GM12878 (cell line): ENCODE results near the gene NCLN. TPM values are rescaled to one million over a fixed set of nuclear protein-coding genes. Genes with fewer than 3 reads are reported as not detected.
"Not testable (repeated sequence)": the region's sequence is repeated elsewhere in the genome, so short reads cannot be mapped to it uniquely, and the experiment has no call there.

Experiments used
- ATAC-seq: fragments of 200-7000 bp; cut with Tn5 transposase; 3 replicates; pipeline ENCODE4 v1.9.1; 2020; ENCODE audit warnings: mild to moderate bottlenecking, moderate library complexity
- BruUV-seq: library from RNA; stranded (reverse); fragments of 400-500 nt; replicated peaks from 2 replicates; lab custom pipeline; 2021; lab: Mats Ljungman, UMichigan
- CTCF ChIA-PET: fragments of 300-600 bp; sonication (Branson Sonifier 250); formaldehyde crosslinking; extraction: SDS; loops from one replicate; lab custom pipeline; 2021; ENCODE audit warnings: inconsistent platforms; lab: Yijun Ruan, JAX
- POLR2A ChIA-PET: fragments of 350-600 bp; formaldehyde crosslinking; extraction: SDS; loops from one replicate; lab custom pipeline; 2021; ENCODE audit warnings: inconsistent platforms; lab: Charles Lee
- RAD21 ChIA-PET: fragments of 300-600 bp; sonication (Branson Sonifier 250); formaldehyde crosslinking; loops from one replicate; lab custom pipeline; 2023; ENCODE audit warnings: antibody characterized with exemption; ENCODE audit not compliant: unreplicated experiment; lab: Charles Lee
- SMC1A ChIA-PET: fragments of 300-600 bp; sonication (Branson Sonifier 250); formaldehyde crosslinking; loops from one replicate; lab custom pipeline; 2023; ENCODE audit not compliant: unreplicated experiment, uncharacterized antibody; lab: Charles Lee
- DNase-seq: peaks from one replicate; pipeline ENCODE4 v3.0.0-alpha.2; 2011; ENCODE audit warnings: low read depth, low spot score
- FAIRE-seq: peaks from 3 replicates; lab custom pipeline; 2011; peaks lifted over from hg19 to GRCh38; lab: Jason Lieb, UNC
- H2AFZ ChIP-seq: 2 replicates; pipeline ENCODE4 v1.6.0; 2011; ENCODE audit warnings: low read depth, low read length, control low read depth; ENCODE audit not compliant: control insufficient read depth
- H3K27ac ChIP-seq: 2 replicates; pipeline ENCODE4 v1.5.1; 2011; ENCODE audit warnings: control low read depth; ENCODE audit not compliant: control insufficient read depth, insufficient read depth
- H3K27me3 ChIP-seq, 2 experiments: replicated peaks in 1 of 2; 2 replicates each; pipeline versions ENCODE4 v1.6.0 to v1.6.1; 2011; ENCODE audit warnings: low read length in 1 of 2; ENCODE audit not compliant: control insufficient read depth in 2 of 2, insufficient read depth in 2 of 2
- H3K36me3 ChIP-seq, 2 experiments: 2 replicates each; pipeline ENCODE4 v1.5.1; 2011; ENCODE audit warnings: low read length in 1 of 2; ENCODE audit not compliant: control insufficient read depth in 2 of 2, insufficient read depth in 2 of 2
- H3K4me1 ChIP-seq: 2 replicates; pipeline ENCODE4 v1.6.1; 2011; ENCODE audit warnings: mild to moderate bottlenecking, low read length, moderate library complexity, mixed read lengths; ENCODE audit not compliant: control insufficient read depth, insufficient read depth
- H3K4me2 ChIP-seq: 2 replicates; pipeline ENCODE4 v1.6.0; 2011; ENCODE audit warnings: control low read depth; ENCODE audit not compliant: control insufficient read depth, insufficient read depth
- H3K4me3 ChIP-seq: fragments of 200-600 bp; sonication (generic); 2 replicates; pipeline ENCODE4 v1.5.1; 2016
- H3K79me2 ChIP-seq: 2 replicates; pipeline ENCODE4 v1.6.0; 2011; ENCODE audit warnings: low read length; ENCODE audit not compliant: control insufficient read depth, insufficient read depth
- H3K9ac ChIP-seq: 2 replicates; pipeline ENCODE4 v1.8.0; 2011; ENCODE audit warnings: low read length, control low read depth, mixed read lengths; ENCODE audit not compliant: control insufficient read depth, insufficient read depth
- H3K9me3 ChIP-seq: replicated peaks from 3 replicates; pipeline ENCODE4 v1.5.1; 2011; ENCODE audit warnings: mild to moderate bottlenecking, low read length; ENCODE audit not compliant: control insufficient read depth, insufficient read depth
- H4K20me1 ChIP-seq: 2 replicates; pipeline ENCODE4 v1.6.0; 2011; ENCODE audit not compliant: control insufficient read depth, insufficient read depth
- EZH2 ChIP-seq: IDR thresholded peaks from 2 replicates; pipeline ENCODE4 v1.6.1; 2012; ENCODE audit warnings: low read depth, mild to moderate bottlenecking, control low read depth, inconsistent platforms, low read length, borderline replicate concordance; ENCODE audit not compliant: control insufficient read depth
- HDGF ChIP-seq: fragments of 450-650 bp; IDR thresholded peaks from 2 replicates; pipeline ENCODE4 v1.6.1; 2016; ENCODE audit warnings: antibody characterized with exemption
- IKZF2 ChIP-seq, 2 experiments: fragments of 450-650 bp; IDR thresholded peaks; 2 replicates each; pipeline ENCODE4 v1.6.1; 2017; ENCODE audit warnings: mild to moderate bottlenecking in 2 of 2, moderate library complexity in 2 of 2
- NFIC ChIP-seq: IDR thresholded peaks from 2 replicates; pipeline ENCODE4 v1.6.1; 2012; ENCODE audit warnings: low read depth, mild to moderate bottlenecking, inconsistent platforms, low read length, moderate library complexity
- WGBS: methylation state at CpG from one replicate; pipeline ENCODE4 v1.1.6; 2016; ENCODE audit warnings: low lambda C conversion rate; ENCODE audit not compliant: insufficient replicate concordance, insufficient coverage; ENCODE audit errors: missing lambda C conversion rate; 5-methylcytosine and 5-hydroxymethylcytosine counted together
- in situ Hi-C: fragments of 300-500 bp; cut with MboI; formaldehyde crosslinking; loops from 9 replicates; pipeline ENCODE4 v1.14.3; 2018; ENCODE audit warnings: mixed read lengths
- intact Hi-C: fragments of 100-400 bp; cut with micrococcal nuclease; formaldehyde crosslinking; loops from one replicate; pipeline ENCODE4 v1.14.2; 2022; ENCODE audit not compliant: unreplicated experiment
- polyA plus RNA-seq, 11 experiments: library from polyadenylated mRNA; depleted of rRNA in 4 of 11; unstranded in 6 of 11; stranded (reverse) in 5 of 11; fragments of >200 nt; fragmentation: Nextera tagmentation in 4 of 11; fragmentation: Illumina TruSeq in 1 of 11; extraction: Ambion mirVana in 4 of 11; extraction: Trizol in 1 of 11; gene quantifications; 1 replicate in 1 of 11; 2 replicates in 10 of 11; pipeline versions ENCODE4 v1.2.1 to v1.2.3, GENCODE V29; 2011 to 2016; ENCODE audit warnings: inconsistent platforms in 2 of 11, missing spikeins in 2 of 11, low read depth in 1 of 11
- total RNA-seq, 4 experiments: library from RNA; depleted of rRNA in 3 of 4; stranded (reverse); fragments of >200 nt in 3 of 4; fragmentation: Illumina TruSeq in 1 of 4; extraction: Trizol in 1 of 4; gene quantifications; 2 replicates each; pipeline versions ENCODE4 v1.2.1 to v1.2.3, GENCODE V29; 2013 to 2021

The NCLN gene
- total and polyA plus RNA-seq, 10 of the 15 experiments (the other 5 are each of a cell fraction or from before 2014, with no cell fraction given): 2.2 to 79.1 (median 36.0) TPM

- no peak for TF ChIP-seq EZH2
- TF ChIP-seq, all 136 proteins: peak for 2
These were observed 33.3 kb upstream of the NCLN start (continued) for GRCh38 chr19:3152419-3152780.

- POLR2A ChIA-PET: no interaction called here
- in situ Hi-C loops: no loop called here
These were observed 32.2 kb upstream of the NCLN start for GRCh38 chr19:3153286-3154230.

GRCh38 chr19:3154447-3154846, 31.3 kb upstream of the NCLN start:
- POLR2A ChIA-PET, H3K9me3 ChIP-seq, H3K79me2 ChIP-seq, SMC1A ChIA-PET: not testable (repeated sequence)
- TSS peak; percentile 83 for BruUV-seq
- Histone ChIP-seq H3K4me3 (peak overlapping the region; percentile 47; the same call in 1 of the 2 replicates), H3K27ac (peak overlapping the region; percentile 97)
- TF ChIP-seq HDGF: peak; percentile 96
- TF ChIP-seq, all 136 proteins: peak for 1; not testable (repeated sequence) for 135
- H3K36me3 ChIP-seq, H2AFZ ChIP-seq, in situ Hi-C loops, RAD21 ChIA-PET, DNase-seq, intact Hi-C loops, H4K20me1 ChIP-seq, ATAC-seq, H3K27me3 ChIP-seq: not testable (repeated sequence)
- H3K4me2 ChIP-seq: peak overlapping the region; percentile 86
- peak; percentile 87 for FAIRE-seq
- peak overlapping the region; percentile 80 for H3K9ac ChIP-seq
- CTCF ChIA-PET: interaction anchor here (1.3 kb wide), 1 partner anchor 28 kb away, joined by 4 read pairs; no protein-coding TSS in a partner anchor
- 67% methylated on average over 3 of the region's 3 CpGs for WGBS
- H3K4me1 ChIP-seq: peaks cover 14% of the 10 kb centered on the region

More at GRCh38 chr19:3153286-3154230, 32.2 kb upstream of the NCLN start:
- Histone ChIP-seq H3K27me3 (no peaks in the 10 kb centered on the region), H3K4me3 (no peak overlapping the region), H3K36me3 (peaks cover 2 to 4% of the 10 kb centered on the region in 2 experiments; a peak in 3 of 4 replicates), H3K9me3 (no peaks in the 10 kb centered on the region; the same call in 2 of the 3 replicates), H3K9ac (no peak overlapping the region), H3K4me2 (no peak overlapping the region), H3K4me1 (peaks cover 14% of the 10 kb centered on the region), H4K20me1 (no peaks in the 10 kb centered on the region), H2AFZ (no peak overlapping the region), H3K79me2 (0 out of 2 replicates have a peak, but pooled peaks cover 1% of the 10 kb centered on the region), H3K27ac (no peak overlapping the region)
- no peak for ATAC-seq
- no peak for FAIRE-seq
- RAD21 ChIA-PET: no interaction called here
- SMC1A ChIA-PET: no interaction called here
- 81% methylated on average over 3 of the region's 3 CpGs for WGBS
- intact Hi-C loops: no loop called here
- CTCF ChIA-PET: interaction anchor here (1.1 to 1.8 kb wide), 2 partner anchors 8 to 25 kb away, joined by 4 to 5 read pairs; no protein-coding TSS in a partner anchor
- DNase-seq: no peak
- TF ChIP-seq NFIC (no peak), IKZF2 (IDR thresholded peaks at IDR 0.05) (0 out of 4 replicates have a peak, but pooled peaks of 1 of the 2 experiments have one; percentile 11)
- BruUV-seq: no TSS peak
